ENCODE results near the gene SKI. TPM values are rescaled to one million over a fixed set of nuclear protein-coding genes. Genes with fewer than 3 reads are reported as not detected.

SKI gene
- total RNA-seq, 6 donors from 2014 or later: 57.3 to 108 (median 96.9) TPM

DNA sequence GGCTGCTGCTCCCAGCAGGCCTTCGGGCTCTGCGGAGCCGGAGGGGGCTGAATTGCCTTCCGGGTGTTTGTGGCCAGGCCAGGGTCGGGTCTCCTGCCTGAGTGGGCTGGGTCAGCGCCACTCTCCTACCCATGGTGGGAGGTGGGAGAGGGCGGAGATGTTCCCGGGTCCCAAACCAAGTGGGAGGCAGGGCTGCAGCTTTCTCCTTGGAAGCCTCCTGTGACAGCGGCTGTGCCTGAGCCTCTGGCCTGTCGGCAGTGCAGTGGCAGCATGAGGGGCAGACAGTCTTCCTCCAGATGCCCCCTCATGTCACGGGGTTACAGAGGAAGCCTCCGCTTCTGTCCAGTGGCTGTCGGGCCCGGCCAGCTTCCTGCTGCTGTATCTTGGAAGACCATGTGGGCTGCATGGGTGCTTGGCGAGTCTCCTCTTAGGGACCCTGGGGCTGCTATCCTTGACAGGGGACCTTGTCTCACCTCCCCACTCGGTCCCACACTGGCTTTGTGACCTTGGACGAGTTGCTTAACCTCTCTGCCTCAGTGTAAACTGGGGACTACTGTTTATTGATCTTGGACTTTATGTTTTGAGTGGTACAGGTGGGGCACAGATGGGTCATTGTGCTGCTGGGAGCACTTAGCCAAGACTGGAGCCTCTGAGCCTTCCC is 4.3 kb downstream of the SKI start:
- Histone ChIP-seq H3K27ac (peak overlapping the region; percentile 88 to 92 (median 90)), H3K27me3 (no peaks in the 10 kb centered on the region), H3K9me3 (no peaks in the 10 kb centered on the region), H3K4me3 (peak overlapping the region in 3 of 4 donors; percentile 73 to 79 (median 73)), H3K36me3 (no peaks in the 10 kb centered on the region), H3K4me1 (peaks cover 72 to 83% (median 77%) of the 10 kb centered on the region in 4 donors)
- DNase-seq: no peak
- no peak for TF ChIP-seq POLR2AphosphoS5 (IDR thresholded peaks at IDR 0.05)
- TF ChIP-seq POLR2A (IDR thresholded peaks at IDR 0.05): no peak
- TF ChIP-seq, protein P1, sequence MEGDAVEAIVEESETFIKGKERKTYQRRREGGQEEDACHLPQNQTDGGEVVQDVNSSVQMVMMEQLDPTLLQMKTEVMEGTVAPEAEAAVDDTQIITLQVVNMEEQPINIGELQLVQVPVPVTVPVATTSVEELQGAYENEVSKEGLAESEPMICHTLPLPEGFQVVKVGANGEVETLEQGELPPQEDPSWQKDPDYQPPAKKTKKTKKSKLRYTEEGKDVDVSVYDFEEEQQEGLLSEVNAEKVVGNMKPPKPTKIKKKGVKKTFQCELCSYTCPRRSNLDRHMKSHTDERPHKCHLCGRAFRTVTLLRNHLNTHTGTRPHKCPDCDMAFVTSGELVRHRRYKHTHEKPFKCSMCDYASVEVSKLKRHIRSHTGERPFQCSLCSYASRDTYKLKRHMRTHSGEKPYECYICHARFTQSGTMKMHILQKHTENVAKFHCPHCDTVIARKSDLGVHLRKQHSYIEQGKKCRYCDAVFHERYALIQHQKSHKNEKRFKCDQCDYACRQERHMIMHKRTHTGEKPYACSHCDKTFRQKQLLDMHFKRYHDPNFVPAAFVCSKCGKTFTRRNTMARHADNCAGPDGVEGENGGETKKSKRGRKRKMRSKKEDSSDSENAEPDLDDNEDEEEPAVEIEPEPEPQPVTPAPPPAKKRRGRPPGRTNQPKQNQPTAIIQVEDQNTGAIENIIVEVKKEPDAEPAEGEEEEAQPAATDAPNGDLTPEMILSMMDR (IDR thresholded peaks at IDR 0.05): no peak
- no peak for TF ChIP-seq EP300 (IDR thresholded peaks at IDR 0.05)
- WGBS, 2 donors: 17 to 25% methylated on average over 5 to 12 of the region's 17 CpGs
- ATAC-seq (ENCODE audit: low FRiP score in 2 of 2): no peak

DNA sequence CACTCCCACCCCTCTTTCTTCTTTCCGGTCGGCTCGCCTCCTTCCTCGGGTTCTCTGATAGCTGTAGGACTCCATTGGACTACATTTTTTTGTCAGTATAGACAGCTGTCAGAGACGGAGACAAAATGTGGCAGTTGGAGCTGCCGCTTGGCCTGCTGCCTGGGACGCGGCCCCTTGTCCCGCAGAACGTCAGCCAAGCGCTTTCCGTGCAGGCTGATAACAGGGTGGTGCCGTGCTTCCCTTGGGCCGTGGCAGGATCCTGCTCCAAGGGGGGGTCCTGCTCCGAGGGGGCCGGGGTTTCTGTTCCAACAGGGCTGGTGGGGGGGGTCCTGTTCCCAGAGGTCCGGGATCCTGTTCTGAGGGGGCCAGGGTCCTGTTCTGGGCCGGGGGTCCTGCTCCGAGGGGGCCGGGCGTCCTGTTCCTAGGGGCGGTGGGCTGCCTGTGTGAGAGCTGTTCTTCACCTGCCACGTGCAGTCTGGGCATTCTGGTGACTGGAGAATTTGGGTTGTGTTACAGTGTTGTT is 4.9 kb downstream of the SKI start:
- no peaks in the 10 kb centered on the region for H3K9me3 ChIP-seq
- peaks cover 78 to 89% (median 83%) of the 10 kb centered on the region in 4 donors for H3K4me1 ChIP-seq
- peak in 1 of 2 donors; percentile 78 for DNase-seq
- no peaks in the 10 kb centered on the region for H3K36me3 ChIP-seq
- 25 to 33% methylated on average over 14 to 18 of the region's 23 CpGs for WGBS, 2 donors
- H3K4me3 ChIP-seq: peak overlapping the region in 3 of 4 donors; percentile 73 to 79 (median 73)
- no peak for ATAC-seq (ENCODE audit: low FRiP score in 2 of 2)
- TF ChIP-seq POLR2AphosphoS5 (IDR thresholded peaks at IDR 0.05) (no peak), POLR2A (IDR thresholded peaks at IDR 0.05) (no peak), EP300 (IDR thresholded peaks at IDR 0.05) (no peak)
- TF ChIP-seq, protein P1 (IDR thresholded peaks at IDR 0.05): no peak
- peak overlapping the region; percentile 88 to 92 (median 90) for H3K27ac ChIP-seq
- no peaks in the 10 kb centered on the region for H3K27me3 ChIP-seq

DNA sequence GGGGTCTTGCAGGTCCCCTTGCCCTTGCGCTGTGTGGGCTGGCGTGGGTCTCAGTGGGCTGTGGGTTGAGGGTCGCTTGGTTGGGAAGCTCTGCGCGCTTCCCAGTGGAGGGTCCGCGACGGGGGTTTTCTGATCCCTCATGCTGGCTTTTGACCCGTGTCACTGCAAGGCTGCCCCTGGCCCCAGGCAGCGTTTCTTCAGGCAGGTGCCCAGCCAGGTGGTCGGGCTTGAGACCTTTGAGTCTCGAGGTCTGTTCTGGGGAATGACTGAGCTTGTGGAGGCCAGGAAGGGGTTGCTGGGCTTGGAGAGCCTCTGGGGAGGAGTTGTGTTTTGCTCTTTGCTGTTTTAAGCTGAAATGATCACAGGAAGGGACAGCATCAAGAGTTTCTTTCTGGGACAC is 5.3 kb downstream of the SKI start:
- DNase-seq (no peak), ATAC-seq (ENCODE audit: low FRiP score in 2 of 2) (no peak)
- H3K27me3 ChIP-seq: no peaks in the 10 kb centered on the region
- no peaks in the 10 kb centered on the region for H3K9me3 ChIP-seq
- peak overlapping the region; percentile 88 to 92 (median 90) for H3K27ac ChIP-seq
- WGBS, 2 donors: 68 to 78% methylated on average over 11 to 12 of the region's 12 CpGs
- TF ChIP-seq, protein P1 (IDR thresholded peaks at IDR 0.05): no peak
- TF ChIP-seq EP300 (IDR thresholded peaks at IDR 0.05) (no peak), POLR2A (IDR thresholded peaks at IDR 0.05) (no peak), POLR2AphosphoS5 (IDR thresholded peaks at IDR 0.05) (no peak)
- H3K36me3 ChIP-seq: no peaks in the 10 kb centered on the region
- peak overlapping the region in 3 of 4 donors; percentile 21 to 73 (median 73) for H3K4me3 ChIP-seq
- peaks cover 83 to 94% (median 88%) of the 10 kb centered on the region in 4 donors for H3K4me1 ChIP-seq

DNA sequence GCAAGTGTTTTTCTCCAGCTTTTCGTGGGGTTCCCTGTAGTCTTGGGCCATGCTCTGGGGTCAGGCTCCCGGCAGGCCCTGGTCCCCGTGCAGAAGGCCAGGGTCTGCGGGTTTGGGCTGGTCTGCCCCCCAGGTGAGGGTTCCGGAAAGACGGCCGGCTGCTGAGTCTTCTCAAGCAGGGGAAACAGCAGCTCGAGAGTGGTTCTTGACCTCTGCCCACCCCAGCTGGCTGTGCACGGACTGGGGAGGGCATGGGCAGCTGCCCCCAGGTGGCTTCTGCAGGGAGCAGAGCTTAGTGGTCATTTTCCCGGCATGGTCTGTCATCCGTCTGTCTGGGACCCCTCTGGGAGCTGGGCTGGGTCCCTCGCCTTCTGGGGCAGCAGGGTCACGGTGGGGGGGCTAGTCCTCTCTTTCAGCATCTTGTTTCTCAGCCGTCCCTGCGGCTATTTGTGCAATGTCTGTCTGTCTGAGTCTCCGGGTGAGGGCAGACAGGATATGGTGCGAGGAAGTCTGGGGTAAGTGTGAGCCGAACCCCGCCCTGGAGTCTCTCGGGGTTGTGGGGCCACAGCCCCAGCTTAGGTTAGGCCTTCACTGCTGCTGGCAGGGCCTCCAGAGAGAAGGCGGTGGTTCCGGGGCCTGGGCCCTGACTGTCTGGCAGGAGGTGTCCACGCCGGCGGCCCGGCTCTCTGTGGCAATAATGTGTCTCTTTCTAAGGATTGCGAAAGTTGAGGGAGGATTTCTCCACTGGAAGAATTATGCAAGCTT is 6.1 kb downstream of the SKI start:
- DNase-seq: peak; percentile 93 to 96
- Histone ChIP-seq H3K27me3 (no peaks in the 10 kb centered on the region), H3K36me3 (no peaks in the 10 kb centered on the region), H3K4me1 (peaks cover 90 to 100% (median 95%) of the 10 kb centered on the region in 4 donors), H3K4me3 (peak overlapping the region in 3 of 4 donors; percentile 21 to 73 (median 73)), H3K27ac (peak overlapping the region; percentile 88 to 92 (median 90)), H3K9me3 (no peaks in the 10 kb centered on the region)
- TF ChIP-seq, protein P1 (IDR thresholded peaks at IDR 0.05): no peak
- TF ChIP-seq POLR2A (IDR thresholded peaks at IDR 0.05): peak in 2 of 4 donors; percentile 35 to 77
- TF ChIP-seq EP300 (IDR thresholded peaks at IDR 0.05): peak in 2 of 4 donors; percentile 48 to 60
- peak; percentile 77 to 88 for TF ChIP-seq POLR2AphosphoS5 (IDR thresholded peaks at IDR 0.05)
- peak; percentile 88 to 91 for ATAC-seq (ENCODE audit: low FRiP score in 2 of 2)
- WGBS, 2 donors: 5 to 6% methylated on average over 9 to 18 of the region's 27 CpGs

All from upper lobe of left lung (tissue), 6 donors.